ENCODE measurements around the gene FAN1. TPM values are rescaled to one million over a fixed set of nuclear protein-coding genes. Genes with fewer than 3 reads are reported as not detected.

FAN1 gene
- polyA plus RNA-seq, 3 donors = 0.38 to 7.9 (median 0.95) TPM

- no peaks in the 10 kb centered on the region for H3K4me1 Mint-ChIP-seq
- H3K27ac Mint-ChIP-seq = no peak overlapping the region
Observed at GRCh38 chr15:30885814-30886213, 17.9 kb upstream of the FAN1 start.

GRCh38 chr15:30889196-30889595, 14.5 kb upstream of the FAN1 start:
- H3K27me3 ChIP-seq (ENCODE audit: control insufficient read depth in 2 of 2, insufficient read depth in 2 of 2, low read length in 2 of 2) = no peaks in the 10 kb centered on the region
- DNase-seq = no peak
- H3K4me3 Mint-ChIP-seq = no peak overlapping the region
- peaks cover 11 to 17% of the 10 kb centered on the region in 2 donors for H3K36me3 Mint-ChIP-seq
- H3K4me2 ChIP-seq (replicated peaks; ENCODE audit: extremely low read depth, low read length, poor library complexity, severe bottlenecking) = no peak overlapping the region
- no peaks in the 10 kb centered on the region for H3K4me1 ChIP-seq (ENCODE audit: control insufficient read depth in 1 of 2, insufficient read depth in 2 of 2, low read length in 2 of 2)
- TF ChIP-seq CTCF (IDR thresholded peaks at IDR 0.05) = no peak
- intact Hi-C loops (cut with micrococcal nuclease) = no loop called here
- no peaks in the 10 kb centered on the region for H3K36me3 ChIP-seq (replicated peaks in 1 of 2; ENCODE audit: control insufficient read depth in 1 of 2, insufficient read depth in 2 of 2, low read length in 2 of 2)
- peaks cover under 1% of the 10 kb centered on the region for H3K4me1 Mint-ChIP-seq
- H3K9ac ChIP-seq (ENCODE audit: insufficient read depth, low read length, poor library complexity, severe bottlenecking) = no peak overlapping the region
- no peak overlapping the region for H3K27ac ChIP-seq (ENCODE audit: low read depth in 1 of 2, low read length in 2 of 2)
- no peak overlapping the region for H2AFZ ChIP-seq (ENCODE audit: insufficient read depth, low read depth, low read length, poor library complexity, severe bottlenecking)
- H3K79me2 ChIP-seq (ENCODE audit: insufficient read depth, low read length) = no peaks in the 10 kb centered on the region
- H3K4me3 ChIP-seq (replicated peaks in 1 of 3; ENCODE audit: low read depth in 2 of 3, low read length in 3 of 3) = no peak overlapping the region
- peaks cover 2% of the 10 kb centered on the region in 3 donors for H3K27me3 Mint-ChIP-seq (ENCODE audit: low read depth in 3 of 3)
- H3K9me3 ChIP-seq (replicated peaks in 1 of 2; ENCODE audit: control insufficient read depth in 1 of 2, insufficient read depth in 1 of 2, low read length in 2 of 2) = no peaks in the 10 kb centered on the region
- WGBS (ENCODE audit: insufficient coverage) = 96% methylated on average over 3 of the region's 4 CpGs
- no peak overlapping the region for H3K27ac Mint-ChIP-seq
- no peaks in the 10 kb centered on the region for H4K20me1 ChIP-seq (ENCODE audit: insufficient read depth, low read length)
- peaks cover 0 to under 1% (median 0%) of the 10 kb centered on the region in 7 donors for H3K9me3 Mint-ChIP-seq

More at GRCh38 chr15:30885814-30886213, 17.9 kb upstream of the FAN1 start:
- Mint-ChIP-seq H3K27me3 (ENCODE audit: low read depth in 3 of 3) (peaks cover 0 to 2% (median 2%) of the 10 kb centered on the region in 3 donors), H3K9me3 (peaks cover 0 to 6% (median 0%) of the 10 kb centered on the region in 7 donors), H3K4me3 (no peak overlapping the region), H3K36me3 (peaks cover 20 to 25% of the 10 kb centered on the region in 2 donors)
- Histone ChIP-seq H3K79me2 (ENCODE audit: insufficient read depth, low read length) (no peaks in the 10 kb centered on the region), H3K27ac (ENCODE audit: low read depth in 1 of 2, low read length in 2 of 2) (no peak overlapping the region), H3K9ac (ENCODE audit: insufficient read depth, low read length, poor library complexity, severe bottlenecking) (no peak overlapping the region), H2AFZ (ENCODE audit: insufficient read depth, low read depth, low read length, poor library complexity, severe bottlenecking) (no peak overlapping the region), H3K27me3 (ENCODE audit: control insufficient read depth in 2 of 2, insufficient read depth in 2 of 2, low read length in 2 of 2) (no peaks in the 10 kb centered on the region), H3K4me1 (ENCODE audit: control insufficient read depth in 1 of 2, insufficient read depth in 2 of 2, low read length in 2 of 2) (no peaks in the 10 kb centered on the region), H3K36me3 (replicated peaks in 1 of 2; ENCODE audit: control insufficient read depth in 1 of 2, insufficient read depth in 2 of 2, low read length in 2 of 2) (no peaks in the 10 kb centered on the region), H3K9me3 (replicated peaks in 1 of 2; ENCODE audit: control insufficient read depth in 1 of 2, insufficient read depth in 1 of 2, low read length in 2 of 2) (no peaks in the 10 kb centered on the region), H4K20me1 (ENCODE audit: insufficient read depth, low read length) (no peaks in the 10 kb centered on the region), H3K4me3 (replicated peaks in 1 of 3; ENCODE audit: low read depth in 2 of 3, low read length in 3 of 3) (no peak overlapping the region), H3K4me2 (replicated peaks; ENCODE audit: extremely low read depth, low read length, poor library complexity, severe bottlenecking) (no peak overlapping the region)
- intact Hi-C loops (cut with micrococcal nuclease) = no loop called here
- WGBS (ENCODE audit: insufficient coverage) = no CpG with 5 or more reads among the region's 1 CpG
- DNase-seq = no peak
- no peak for TF ChIP-seq CTCF (IDR thresholded peaks at IDR 0.05)

All from CD14-positive monocyte (primary cell).